Heart right ventricle (tissue), 16 donors: ENCODE data around the gene CLEC16A. TPM values are rescaled to one million over a fixed set of nuclear protein-coding genes. Genes with fewer than 3 reads are reported as not detected.

Source experiments
- ATAC-seq, 8 donors: fragments of 200-7000 bp; cut with Tn5 transposase; one replicate each; pipeline ENCODE4 v1.9.1; 2020; ENCODE audit warnings: mild to moderate bottlenecking in 8 of 8, moderate library complexity in 8 of 8, moderate number of reproducible peaks in 1 of 8
- DNase-seq, 2 donors: peaks; one replicate each; pipeline ENCODE4 v3.0.0-alpha.2; 2020
- H3K27ac ChIP-seq, 10 donors: fragments of 200-600 bp; sonication (generic) in 2 of 10; one replicate each; pipeline versions ENCODE4 v1.5.0 to v1.8.0; 2020 to 2022; ENCODE audit warnings: mild to moderate bottlenecking in 3 of 10
- H3K27me3 ChIP-seq, 7 donors: fragments of 200-600 bp; one replicate each; pipeline ENCODE4 v1.8.0; 2021 to 2022; ENCODE audit warnings: mild to moderate bottlenecking in 2 of 7
- H3K36me3 ChIP-seq, 9 donors: fragments of 200-600 bp; sonication (generic) in 1 of 9; one replicate each; pipeline versions ENCODE4 v1.5.0 to v1.8.0; 2020 to 2022; ENCODE audit warnings: mild to moderate bottlenecking in 2 of 9
- H3K4me1 ChIP-seq, 9 donors: fragments of 200-600 bp; sonication (generic) in 1 of 9; one replicate each; pipeline versions ENCODE4 v1.5.0 to v1.8.0; 2020 to 2022; ENCODE audit warnings: mild to moderate bottlenecking in 4 of 9
- H3K4me3 ChIP-seq, 10 donors: fragments of 200-600 bp; sonication (generic) in 2 of 10; one replicate each; pipeline versions ENCODE4 v1.5.0 to v1.8.0; 2020 to 2022; ENCODE audit warnings: mild to moderate bottlenecking in 7 of 10, moderate library complexity in 2 of 10
- H3K9me3 ChIP-seq, 11 donors: fragments of 200-600 bp in 10 of 11; sonication (generic) in 2 of 11; one replicate each; pipeline versions ENCODE4 v1.5.0 to v1.8.0; 2013 to 2022; ENCODE audit warnings: mild to moderate bottlenecking in 2 of 11, control low read depth in 1 of 11, moderate library complexity in 1 of 11
- WGBS, 2 donors: extraction: QIAGEN DNeasy Blood & Tissue Kit; methylation state at CpG; one replicate each; pipeline ENCODE4 v1.1.7; 2013; ENCODE audit warnings: inconsistent platforms in 1 of 2; 5-methylcytosine and 5-hydroxymethylcytosine counted together
- intact Hi-C, 10 donors: fragments of 100-400 bp; cut with DNase I; formaldehyde crosslinking; loops; one replicate each; pipeline versions ENCODE4 v1.11.1 to v1.14.2; 2022
- polyA plus RNA-seq, 2 donors: library from polyadenylated mRNA; stranded (reverse); fragments of 200-250 nt; gene quantifications; one replicate each; pipeline ENCODE4 v1.2.3, GENCODE V29; 2013
- total RNA-seq, 10 donors: library from RNA; stranded (reverse); fragmentation: NEBNext Ultra II Directional in 3 of 10; extraction: Animal tissue kit (Norgen Biotek cat#: 25700) in 3 of 10; gene quantifications; one replicate each; pipeline versions ENCODE4 v1.2.1 to v1.2.4, GENCODE V29; 2021 to 2023
- TF ChIP-seq, protein P1 (sequence below), 9 donors: fragments of 200-600 bp; sonication (generic) in 2 of 9; IDR thresholded peaks; one replicate each; pipeline versions ENCODE4 v1.5.0 to v1.8.0; 2021 to 2022; ENCODE audit warnings: antibody characterized with exemption in 9 of 9, mild to moderate bottlenecking in 5 of 9, moderate library complexity in 1 of 9
- donor health status: Arrhythmogenic right ventricular cardiomyopathy.
- donor health status: ischemic (EF 13 %, LVEDD 7.1; RV severe dilation, severe dysfunction).
- donor health status: healthy with polysubstance abuse.
- donor health status: DM: no; HTN: yes; CAD: no.
- donor health status: DM: no; HTN: no; CAD: no.
- donor health status: ischemic (EF 25% LVEDD 6.9; RV normal size, moderate dysfunction).
- donor health status: ischemic (EF 25% LVEDD 5.7; RV mildly dilated, moderate dysfunction).
- donor health status: healthy.
- donor health status: DM: yes; HTN: yes; CAD: no.
- donor health status: Ischemic cardiomyopathy.
- donor health status: ischemic (EF 35%, LVEDD 5.7; RV mildly dilated, moderate dysfunction).
- donor health status: nonischemic (EF 11% LVEDD 7.7; RV severe dilation, severe dysfunction).
- donor health status: DM: yes; HTN: yes; CAD: no.
- donor health status: PGD.
- donor health status: ischemic (EF 29% LVEDD 5.4; RV normal size, mild dysfunction).
- donor health status: nonischemic (EF 23%, LVEDD 6.1; RV moderate dilation, normal function).

CLEC16A gene
- total and polyA plus RNA-seq, 12 donors = 12.1 to 30.8 (median 23.0) TPM

DNA sequence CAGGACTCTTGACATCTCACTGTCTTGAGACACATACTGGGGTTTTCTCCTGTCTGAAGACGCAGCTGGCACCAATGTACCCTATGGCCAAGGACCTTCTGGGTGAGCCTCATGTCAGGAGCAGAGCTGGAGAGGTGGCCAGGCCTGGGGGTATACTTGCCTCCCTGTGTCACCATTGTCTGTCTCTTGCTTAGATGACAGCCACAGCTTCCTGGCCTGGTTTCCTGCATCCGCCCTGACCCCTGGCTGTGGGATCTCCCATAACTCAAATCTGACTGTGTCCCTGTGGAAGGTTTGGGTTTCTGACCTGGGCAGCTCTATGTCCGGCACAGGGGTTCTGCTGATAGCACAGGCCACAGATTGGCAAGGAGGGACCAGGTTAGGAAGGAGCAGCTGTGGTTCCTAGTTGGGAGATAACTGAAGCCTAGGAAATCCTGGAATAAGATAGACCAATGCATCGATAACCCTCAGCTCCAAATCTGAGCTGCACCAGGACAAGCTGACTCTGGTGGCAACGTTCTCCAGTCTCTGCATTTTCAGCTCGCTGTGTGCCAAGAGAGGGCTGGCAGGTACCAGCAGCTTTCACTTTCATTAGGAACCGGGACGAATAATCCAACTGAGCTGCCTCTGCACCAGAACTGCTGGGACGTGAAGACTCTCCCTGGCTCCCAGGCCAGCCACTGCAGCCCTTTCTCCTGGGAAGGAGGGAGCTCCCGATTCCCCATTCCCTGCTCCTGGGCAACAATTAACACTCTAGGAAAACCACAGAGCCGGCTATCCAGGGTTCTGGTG, 7.1 kb upstream of the CLEC16A start:
- Histone ChIP-seq H3K27ac (peak overlapping the region in 9 of 10 donors; percentile 65 to 94 (median 90)), H3K36me3 (peaks cover 0 to 28% (median 8%) of the 10 kb centered on the region in 9 donors), H3K27me3 (no peaks in the 10 kb centered on the region), H3K4me3 (peak overlapping the region in 8 of 10 donors; percentile 14 to 89 (median 40)), H3K9me3 (no peaks in the 10 kb centered on the region), H3K4me1 (peaks cover 39 to 91% (median 88%) of the 10 kb centered on the region in 9 donors)
- DNase-seq (no peak), ATAC-seq (peak in 3 of 8 donors; percentile 14 to 33 (median 18))
- TF ChIP-seq, protein P1, sequence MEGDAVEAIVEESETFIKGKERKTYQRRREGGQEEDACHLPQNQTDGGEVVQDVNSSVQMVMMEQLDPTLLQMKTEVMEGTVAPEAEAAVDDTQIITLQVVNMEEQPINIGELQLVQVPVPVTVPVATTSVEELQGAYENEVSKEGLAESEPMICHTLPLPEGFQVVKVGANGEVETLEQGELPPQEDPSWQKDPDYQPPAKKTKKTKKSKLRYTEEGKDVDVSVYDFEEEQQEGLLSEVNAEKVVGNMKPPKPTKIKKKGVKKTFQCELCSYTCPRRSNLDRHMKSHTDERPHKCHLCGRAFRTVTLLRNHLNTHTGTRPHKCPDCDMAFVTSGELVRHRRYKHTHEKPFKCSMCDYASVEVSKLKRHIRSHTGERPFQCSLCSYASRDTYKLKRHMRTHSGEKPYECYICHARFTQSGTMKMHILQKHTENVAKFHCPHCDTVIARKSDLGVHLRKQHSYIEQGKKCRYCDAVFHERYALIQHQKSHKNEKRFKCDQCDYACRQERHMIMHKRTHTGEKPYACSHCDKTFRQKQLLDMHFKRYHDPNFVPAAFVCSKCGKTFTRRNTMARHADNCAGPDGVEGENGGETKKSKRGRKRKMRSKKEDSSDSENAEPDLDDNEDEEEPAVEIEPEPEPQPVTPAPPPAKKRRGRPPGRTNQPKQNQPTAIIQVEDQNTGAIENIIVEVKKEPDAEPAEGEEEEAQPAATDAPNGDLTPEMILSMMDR (IDR thresholded peaks at IDR 0.05) = peak in 2 of 9 donors; percentile 15 to 25
- 21 to 24% methylated on average over 11 of the region's 11 CpGs for WGBS, 2 donors
- intact Hi-C loops = loop anchor here in 1 of 10 donors (10.0 kb wide), 1 partner anchor 612 kb away; no protein-coding TSS in a partner anchor

DNA sequence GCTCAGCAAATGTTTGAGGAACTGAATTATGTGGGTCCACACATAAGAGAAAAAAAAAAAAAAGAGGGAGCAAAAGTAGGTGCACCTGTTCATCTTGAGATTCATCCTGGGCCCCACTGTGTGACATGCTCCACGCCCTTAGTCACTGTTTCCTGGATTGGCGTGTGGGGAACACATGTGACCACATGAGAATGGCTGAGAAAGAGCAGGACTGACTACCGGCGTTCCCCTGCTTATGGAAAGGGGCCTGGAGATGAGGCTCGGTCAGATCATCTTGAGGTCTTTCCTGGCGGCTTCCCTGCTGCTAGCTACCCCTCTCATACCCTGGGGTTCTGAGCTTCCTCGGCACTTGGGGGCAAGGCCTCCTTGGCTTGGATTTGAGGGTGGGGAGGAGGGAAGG, 6.0 kb upstream of the CLEC16A start:
- no peaks in the 10 kb centered on the region for H3K27me3 ChIP-seq
- intact Hi-C loops = loop anchor here in 1 of 10 donors (10.0 kb wide), 1 partner anchor 614 kb away; no protein-coding TSS in a partner anchor
- ATAC-seq = no peak
- H3K9me3 ChIP-seq = no peaks in the 10 kb centered on the region
- WGBS, 2 donors = 41 to 48% methylated on average over 7 of the region's 7 CpGs
- H3K4me3 ChIP-seq = peak overlapping the region in 7 of 10 donors; percentile 14 to 89 (median 45)
- TF ChIP-seq, protein P1 (IDR thresholded peaks at IDR 0.05) = no peak
- peaks cover 0 to 20% (median 5%) of the 10 kb centered on the region in 9 donors for H3K36me3 ChIP-seq
- peaks cover 40 to 91% (median 88%) of the 10 kb centered on the region in 9 donors for H3K4me1 ChIP-seq
- H3K27ac ChIP-seq = peak overlapping the region in 9 of 10 donors; percentile 65 to 94 (median 90)
- no peak for DNase-seq

DNA sequence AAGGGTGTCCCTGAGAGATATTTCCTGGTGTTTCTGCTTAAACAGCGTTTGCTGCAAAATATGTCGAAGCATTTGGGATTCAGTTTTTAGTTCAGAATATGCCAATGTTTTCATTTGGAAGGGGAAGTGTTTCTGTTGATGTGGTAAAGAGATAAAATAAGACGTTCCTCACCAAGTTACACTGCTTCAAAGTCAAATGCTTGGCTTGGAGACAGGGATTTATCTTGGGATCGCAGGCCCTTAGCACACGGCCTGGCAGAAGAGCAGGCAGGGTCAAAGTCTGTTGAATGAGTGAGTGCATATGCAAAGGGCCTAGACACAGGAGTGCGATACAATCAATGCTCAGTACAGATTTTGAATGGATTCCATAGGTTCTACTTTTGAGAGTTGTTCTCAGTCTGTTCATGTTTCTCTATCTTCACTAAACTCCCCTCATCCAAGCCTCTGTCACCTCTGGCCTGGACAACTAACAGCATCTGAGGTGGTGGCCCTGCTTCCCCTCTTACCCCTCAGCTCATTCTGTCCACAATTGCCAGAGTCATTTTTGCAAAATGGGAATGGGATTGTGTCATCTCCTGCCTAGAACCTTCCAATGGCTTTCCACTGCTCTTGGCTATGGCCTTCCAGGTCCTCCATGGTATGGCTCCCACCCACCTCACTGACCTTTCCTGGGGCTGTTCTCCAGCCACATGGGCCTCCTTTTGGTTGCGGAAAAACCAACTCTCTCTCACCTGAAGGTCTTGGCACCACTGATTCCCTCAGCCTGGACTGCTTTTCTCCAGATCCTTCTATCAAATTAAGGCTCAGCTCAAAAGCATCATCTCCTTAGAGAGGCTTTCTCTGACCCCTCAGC, 5.3 kb upstream of the CLEC16A start:
- Histone ChIP-seq H3K9me3 (no peaks in the 10 kb centered on the region), H3K27me3 (no peaks in the 10 kb centered on the region), H3K4me3 (peak overlapping the region in 7 of 10 donors; percentile 14 to 89 (median 82)), H3K36me3 (peaks cover 0 to 14% (median 0%) of the 10 kb centered on the region in 9 donors), H3K4me1 (peaks cover 36 to 90% (median 86%) of the 10 kb centered on the region in 9 donors), H3K27ac (peak overlapping the region in 9 of 10 donors; percentile 65 to 94 (median 90))
- intact Hi-C loops = loop anchor here in 1 of 10 donors (10.0 kb wide), 1 partner anchor 614 kb away; no protein-coding TSS in a partner anchor
- 39 to 47% methylated on average over 7 of the region's 7 CpGs for WGBS, 2 donors
- ATAC-seq = no peak
- DNase-seq = no peak
- TF ChIP-seq, protein P1 (IDR thresholded peaks at IDR 0.05) = no peak
